Astrocyte of the spinal cord (primary cell): Measurements from ENCODE around the gene LMX1A.

ENCODE experiments used
- DNase-seq: peaks from one replicate; pipeline ENCODE4 v3.0.0; 2011; ENCODE audit warnings: low read depth, low spot score
- H3K4me3 ChIP-seq: 2 replicates; pipeline ENCODE4 v1.5.1; 2011; ENCODE audit warnings: low read depth, mild to moderate bottlenecking, low read length, moderate library complexity
- CTCF ChIP-seq: IDR thresholded peaks from 2 replicates; pipeline ENCODE4 v1.5.1; 2012; ENCODE audit warnings: low read depth, mild to moderate bottlenecking, low read length, inconsistent platforms
- in situ Hi-C: cut with HindIII; loops from 2 replicates; pipeline ENCODE4 v1.10.0; 2017; ENCODE audit warnings: low sequenced_read_pairs

Gene LMX1A

GRCh38 chr1:165234149-165234548 lies 122.4 kb downstream of the LMX1A start:
- in situ Hi-C loops = no loop called here
- DNase-seq = no peak
- no peak overlapping the region for H3K4me3 ChIP-seq
- no peak for TF ChIP-seq CTCF

GRCh38 chr1:165228676-165229075 lies 127.8 kb downstream of the LMX1A start:
- in situ Hi-C loops = no loop called here
- no peak for TF ChIP-seq CTCF
- no peak for DNase-seq
- no peak overlapping the region for H3K4me3 ChIP-seq

- DNase-seq = no peak
- H3K4me3 ChIP-seq = no peak overlapping the region
- in situ Hi-C loops = no loop called here
- no peak for TF ChIP-seq CTCF
These were observed 128.3 kb downstream of the LMX1A start for GRCh38 chr1:165228111-165228655.

GRCh38 chr1:165226326-165226725 lies 130.2 kb downstream of the LMX1A start:
- in situ Hi-C loops = no loop called here
- no peak overlapping the region for H3K4me3 ChIP-seq

GRCh38 chr1:165225650-165226049 lies 130.9 kb downstream of the LMX1A start:
- in situ Hi-C loops = no loop called here
- no peak overlapping the region for H3K4me3 ChIP-seq
- no peak for TF ChIP-seq CTCF

More at GRCh38 chr1:165226326-165226725, 130.2 kb downstream of the LMX1A start:
- DNase-seq = no peak
- no peak for TF ChIP-seq CTCF

GRCh38 chr1:165225062-165225461 lies 131.5 kb downstream of the LMX1A start:
- DNase-seq = no peak
- no peak overlapping the region for H3K4me3 ChIP-seq
- TF ChIP-seq CTCF = no peak
- in situ Hi-C loops = no loop called here

More at GRCh38 chr1:165225650-165226049, 130.9 kb downstream of the LMX1A start:
- DNase-seq = no peak

GRCh38 chr1:165224504-165224903 lies 132.0 kb downstream of the LMX1A start:
- no peak for DNase-seq
- in situ Hi-C loops = no loop called here
- no peak overlapping the region for H3K4me3 ChIP-seq
- TF ChIP-seq CTCF = no peak
